ENCODE results near the gene KCNJ9. TPM values are rescaled to one million over a fixed set of nuclear protein-coding genes. Genes with fewer than 3 reads are reported as not detected.

KCNJ9 gene
- total and polyA plus RNA-seq, 2 of the 4 experiments (the other 2 are of a cell fraction), result not detected

- BruUV-seq (replicated peaks), result no TSS peak
- H3K14ac ChIP-seq (replicated peaks; ENCODE audit: low read depth, low read length), result no peak overlapping the region
- no peaks in the 10 kb centered on the region for H3K79me1 ChIP-seq (ENCODE audit: low read depth in 1 of 2, low read length in 2 of 2)
- H4K8ac ChIP-seq (ENCODE audit: low read depth in 2 of 2, low read length in 2 of 2), result no peak overlapping the region
- peaks cover 41% of the 10 kb centered on the region for H3K27me3 ChIP-seq (ENCODE audit: control insufficient read depth, insufficient read depth, low read length)
- ATAC-seq (ENCODE audit: low read depth), result peak; percentile 92
- peak overlapping the region; percentile 48 for H2AK9ac ChIP-seq (replicated peaks; ENCODE audit: low read depth, low read length, poor library complexity)
- no peak overlapping the region for H3K18ac ChIP-seq (ENCODE audit: low read depth, low read length)
- in situ Hi-C loops (cut with MboI; ENCODE audit: low sequenced_read_pairs), result no loop called here
- ChIA-PET POLR2A (ENCODE audit: unreplicated experiment) (no interaction called here), CTCF (interaction anchor here (0.6 to 2.1 kb wide), 15 partner anchors 10 to 293 kb away, joined by 3 to 12 read pairs (median 4); partner anchors contain the start of genes PEX19 and PIGM)
- no peak overlapping the region for H3K27ac ChIP-seq (ENCODE audit: insufficient read depth, low read length)
- no peak overlapping the region for H3K4me3 ChIP-seq (ENCODE audit: insufficient read depth, low read depth, low read length)
- dilution Hi-C loops (cut with HindIII; ENCODE audit: low sequenced_read_pairs, unreplicated experiment), result no loop called here
- H3K9me3 ChIP-seq (ENCODE audit: control insufficient read depth, insufficient read depth, low read length), result no peaks in the 10 kb centered on the region; the same call in 1 of the 2 replicates
- no peak overlapping the region for H4K91ac ChIP-seq (ENCODE audit: insufficient read depth, low read depth, low read length)
- H4K5ac ChIP-seq (ENCODE audit: low read depth, low read length), result no peak overlapping the region
- TF ChIP-seq MAFK (IDR thresholded peaks at IDR 0.05; ENCODE audit: low read depth, low read length) (no peak), MAZ (IDR thresholded peaks at IDR 0.05; ENCODE audit: borderline replicate concordance, low read depth, low read length) (peak; percentile 42; the same call in 1 of the 2 replicates), RAD21 (IDR thresholded peaks at IDR 0.05; ENCODE audit: low read length) (peak; percentile 73), SMC3 (IDR thresholded peaks at IDR 0.05; ENCODE audit: low read depth, low read length) (peak; percentile 60), CTCF (conservative IDR thresholded peaks at IDR 0.05; ENCODE audit: low read depth, low read length) (peak; percentile 93)
- no peak overlapping the region for H2BK20ac ChIP-seq (ENCODE audit: low read depth, low read length)
- peaks cover 4% of the 10 kb centered on the region for H3K36me3 ChIP-seq (ENCODE audit: control insufficient read depth, insufficient read depth, low read length)
- no peaks in the 10 kb centered on the region for H3K9me1 ChIP-seq (ENCODE audit: insufficient read depth, low read length)
- peaks cover 3% of the 10 kb centered on the region; the same call in 1 of the 2 replicates for H3K4me1 ChIP-seq (ENCODE audit: control insufficient read depth, insufficient read depth, low read length)
- H2AFZ ChIP-seq (replicated peaks; ENCODE audit: low read length, poor library complexity), result peak overlapping the region; percentile 81
- no peak overlapping the region for H3K9ac ChIP-seq (ENCODE audit: low read depth, low read length)
- DNase-seq, result peak; percentile 64
- H3K23ac ChIP-seq (ENCODE audit: low read depth, low read length), result no peak overlapping the region
- no peak overlapping the region for H3K56ac ChIP-seq (ENCODE audit: extremely low read depth, insufficient read depth, low read length)
- no peak overlapping the region for H2AK5ac ChIP-seq (ENCODE audit: low read depth, low read length)
- H4K20me1 ChIP-seq (ENCODE audit: insufficient read depth, low read length), result no peaks in the 10 kb centered on the region
- H3K4ac ChIP-seq (ENCODE audit: low read depth, low read length), result no peak overlapping the region
- H3K4me2 ChIP-seq (ENCODE audit: low read depth, low read length), result no peak overlapping the region
- WGBS, 2 experiments (ENCODE audit: extremely low coverage in 2 of 2, insufficient read length in 1 of 2), result 55% methylated on average over 8 of the region's 19 CpGs; no CpG with 5 or more reads in 1 of the 2 experiments
- H2BK120ac ChIP-seq (ENCODE audit: low read depth, low read length), result no peak overlapping the region
- intact Hi-C loops (cut with micrococcal nuclease), result loop anchor here (1.0 kb wide), 1 partner anchor 290 kb away; no protein-coding TSS in a partner anchor
- no peak overlapping the region for H2BK15ac ChIP-seq (ENCODE audit: low read depth, low read length)
- no peak overlapping the region for H2BK5ac ChIP-seq (ENCODE audit: low read depth, low read length, poor library complexity, severe bottlenecking)
Observed at GRCh38 chr1:160085686-160086455, 4.5 kb downstream of the KCNJ9 start.

Data from IMR-90 (cell line).